ENCODE data around the gene PAPPA.

Gene PAPPA

DNA sequence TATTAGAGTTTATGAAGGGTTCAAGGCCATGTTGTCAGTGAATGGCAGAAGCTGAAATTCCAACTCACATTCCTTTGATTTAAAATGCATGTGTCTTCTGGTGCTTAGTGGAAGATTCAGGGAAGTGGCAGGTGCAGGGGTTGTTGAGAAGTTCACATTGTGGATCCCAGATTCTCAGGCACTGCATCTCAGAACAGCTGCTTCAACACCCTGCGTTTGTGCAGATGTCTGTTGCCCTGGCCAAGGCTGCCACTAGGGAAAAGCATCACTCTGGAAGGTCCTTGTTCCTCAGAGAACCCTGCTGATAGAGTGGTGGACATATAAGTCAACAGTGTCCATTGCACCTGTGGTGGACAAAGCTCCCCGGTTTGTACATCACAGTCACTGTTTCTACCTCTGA lies 162.7 kb downstream of the PAPPA start:
- no peak for DNase-seq (ENCODE audit: low spot score)

DNA sequence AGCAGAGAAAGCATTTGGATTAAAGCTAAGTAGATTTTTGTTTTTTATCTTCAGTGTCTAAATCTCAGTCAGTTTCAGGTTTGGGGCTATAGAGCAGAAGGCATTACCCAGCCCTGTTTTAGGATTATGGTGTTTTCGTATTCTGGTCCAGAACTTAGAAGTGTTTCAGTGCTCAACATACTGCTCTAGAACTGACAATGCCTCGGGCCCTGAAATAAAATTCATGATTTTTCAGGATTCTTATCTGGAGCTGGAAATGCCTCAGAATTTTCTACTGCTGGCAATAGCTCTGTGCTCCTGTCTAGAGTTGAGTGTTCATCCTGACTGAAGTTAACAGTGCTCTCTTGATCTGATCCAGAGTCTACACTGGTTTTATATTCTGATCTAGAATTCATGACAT lies 163.9 kb downstream of the PAPPA start:
- DNase-seq (ENCODE audit: low spot score) = no peak

DNA sequence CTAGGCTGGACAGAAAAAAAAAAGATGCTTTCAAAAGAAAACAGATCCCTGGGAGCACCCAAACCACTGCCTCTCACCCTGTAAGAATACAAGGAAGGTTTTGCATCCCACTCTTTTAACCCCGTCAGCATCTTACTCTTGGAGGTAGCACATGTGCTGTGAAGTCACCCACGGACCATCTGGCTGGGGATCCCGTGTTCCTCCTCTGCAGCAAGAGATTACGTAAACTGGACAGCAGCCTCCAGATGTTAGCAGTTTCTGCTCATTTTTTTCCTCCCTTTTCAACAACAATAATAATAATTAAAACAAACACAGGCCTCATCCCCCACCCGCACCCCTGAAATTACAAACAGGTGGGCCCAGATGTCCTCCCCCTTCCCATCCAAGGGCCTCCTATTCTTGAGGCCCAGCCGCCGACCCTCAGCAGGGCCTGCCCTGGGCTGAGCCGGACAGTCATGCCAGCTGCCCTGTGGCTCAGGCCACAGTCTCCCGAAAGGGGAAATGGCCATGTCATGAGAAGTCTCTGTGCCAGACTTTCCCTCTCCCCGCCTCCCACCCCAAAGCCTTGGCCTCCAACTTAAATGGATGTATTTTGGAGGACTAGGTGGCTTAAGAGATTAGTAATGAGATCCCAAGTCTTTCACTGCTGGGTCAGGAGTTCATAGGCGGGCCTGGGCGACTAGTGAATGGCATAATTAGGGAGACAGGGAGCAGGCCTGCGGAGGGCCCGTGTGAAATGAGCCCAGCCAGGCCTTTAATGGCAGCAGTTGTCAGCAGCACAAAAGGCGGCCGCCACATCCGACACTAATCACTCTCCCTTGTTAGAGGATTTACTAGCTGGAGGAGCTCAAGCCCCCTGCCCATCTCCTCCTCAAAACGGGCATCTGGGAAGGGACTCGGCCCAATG lies 165.1 kb downstream of the PAPPA start:
- no peak for DNase-seq (ENCODE audit: low spot score)

DNA sequence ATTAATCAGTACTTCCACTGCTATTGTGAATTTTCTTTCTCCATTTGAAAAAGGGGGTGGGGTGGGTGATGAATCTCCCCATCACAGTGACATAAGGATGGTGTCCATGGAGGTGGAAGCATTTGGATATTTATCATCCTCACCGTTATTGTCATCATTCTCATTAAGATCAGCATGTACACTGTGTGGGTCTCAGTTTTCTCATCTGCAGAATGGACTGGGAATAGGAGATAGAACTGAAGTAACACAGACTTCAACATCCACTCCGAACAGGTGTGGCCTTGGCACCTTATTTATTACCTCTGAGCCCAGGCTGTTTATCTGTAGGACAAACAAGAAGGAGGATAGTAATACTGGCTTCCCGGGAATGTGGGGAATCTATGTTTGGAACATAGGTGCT lies 165.9 kb downstream of the PAPPA start:
- no peak for DNase-seq (ENCODE audit: low spot score)

DNA sequence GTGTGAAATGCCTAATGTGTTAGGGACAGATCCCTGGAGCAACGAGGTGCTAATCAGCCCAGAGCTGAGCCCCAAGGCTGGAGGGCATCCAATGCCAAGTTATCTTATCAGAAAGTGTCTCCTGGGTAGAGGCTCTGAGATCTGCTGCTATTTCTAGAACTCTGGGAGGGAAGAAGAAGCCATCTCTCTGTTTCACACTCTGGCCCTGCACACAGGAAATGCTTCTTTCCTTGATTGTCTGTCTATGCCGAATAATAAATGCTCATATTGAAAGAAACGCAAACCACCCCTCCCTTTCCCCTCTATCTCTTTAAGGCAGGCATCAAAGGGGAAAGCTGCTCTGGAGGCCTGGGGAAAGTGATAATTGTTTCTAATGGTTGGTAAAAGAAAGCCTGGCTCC lies 166.7 kb downstream of the PAPPA start:
- no peak for DNase-seq (ENCODE audit: low spot score)

DNA sequence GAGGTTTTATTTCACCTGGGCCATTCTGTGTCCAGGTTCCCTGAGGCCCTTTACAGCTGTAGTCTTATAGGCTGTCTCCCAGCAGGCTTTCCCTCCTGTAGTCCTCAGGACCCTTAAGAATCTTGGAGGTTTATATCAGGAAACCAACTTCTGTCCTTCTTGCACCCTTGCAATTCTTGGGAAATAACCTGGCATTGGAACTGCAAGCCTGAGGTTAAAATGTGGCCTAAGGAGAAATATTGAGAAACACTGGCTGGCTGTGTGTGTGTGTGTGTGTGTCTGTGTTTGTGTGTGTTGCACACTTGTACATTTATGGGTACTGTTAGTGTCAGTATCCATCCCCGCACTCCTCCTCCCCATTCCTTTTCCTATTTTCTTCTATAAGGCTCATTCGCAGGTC lies 168.9 kb downstream of the PAPPA start:
- DNase-seq (ENCODE audit: low spot score) = no peak

DNA sequence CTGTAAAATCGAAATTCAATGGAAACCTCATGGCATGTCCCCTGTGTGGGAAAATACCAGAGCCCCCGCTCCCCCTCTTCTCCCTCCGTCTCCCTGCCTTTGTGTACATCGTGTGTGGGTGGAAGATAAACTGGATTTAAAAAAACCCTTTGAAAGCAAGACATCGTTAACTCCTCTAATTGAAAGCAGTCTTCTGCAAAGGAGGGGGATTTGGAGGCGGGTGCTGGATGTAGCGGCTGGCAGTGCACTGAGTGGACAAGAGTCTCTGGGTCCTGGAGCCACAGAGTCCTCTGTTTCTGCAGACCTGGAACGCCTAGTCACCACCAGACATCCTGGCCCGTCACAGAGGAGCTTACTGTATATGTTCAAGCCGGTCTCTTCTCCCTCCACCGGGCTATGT lies 169.4 kb downstream of the PAPPA start:
- no peak for DNase-seq (ENCODE audit: low spot score)

DNA sequence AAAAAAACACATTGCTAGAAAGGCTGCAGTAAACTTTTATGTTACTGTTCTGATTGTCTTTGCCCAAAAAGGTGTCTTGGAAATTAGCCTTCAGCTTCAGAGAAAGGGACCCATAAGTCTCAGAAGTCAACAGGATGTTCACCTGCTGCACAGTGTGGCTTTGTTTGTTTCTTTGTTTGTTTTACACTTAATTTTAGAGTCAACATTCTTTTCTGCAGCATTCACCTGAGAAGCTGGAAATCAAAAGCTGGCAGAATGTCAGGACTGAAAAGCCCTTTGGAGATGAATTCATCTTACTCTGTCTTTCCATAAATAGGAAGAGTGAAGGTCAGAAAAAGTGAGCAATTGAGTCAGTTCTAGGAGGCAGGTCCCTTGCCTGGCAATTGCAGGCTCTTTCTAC lies 170.0 kb downstream of the PAPPA start:
- DNase-seq (ENCODE audit: low spot score) = no peak

DNA sequence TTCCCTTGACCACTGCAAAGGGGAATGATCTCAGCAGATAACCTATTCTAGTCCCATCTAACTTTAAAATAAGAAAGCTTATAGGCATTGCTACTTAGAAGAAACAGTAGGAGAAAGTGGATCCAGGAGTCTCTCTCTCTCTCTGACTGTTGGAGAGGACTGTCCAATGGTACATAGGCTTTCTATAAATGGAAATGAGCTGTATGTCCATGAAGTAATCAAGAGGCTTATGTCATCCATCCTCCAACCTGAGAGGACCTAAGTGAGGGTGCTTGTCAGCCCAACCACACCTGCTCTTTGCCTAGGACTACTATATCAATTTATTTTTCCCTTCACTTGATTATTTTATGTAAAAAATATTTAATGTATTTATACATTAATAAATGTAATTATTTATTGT lies 172.3 kb downstream of the PAPPA start:
- DNase-seq (ENCODE audit: low spot score) = no peak

DNA sequence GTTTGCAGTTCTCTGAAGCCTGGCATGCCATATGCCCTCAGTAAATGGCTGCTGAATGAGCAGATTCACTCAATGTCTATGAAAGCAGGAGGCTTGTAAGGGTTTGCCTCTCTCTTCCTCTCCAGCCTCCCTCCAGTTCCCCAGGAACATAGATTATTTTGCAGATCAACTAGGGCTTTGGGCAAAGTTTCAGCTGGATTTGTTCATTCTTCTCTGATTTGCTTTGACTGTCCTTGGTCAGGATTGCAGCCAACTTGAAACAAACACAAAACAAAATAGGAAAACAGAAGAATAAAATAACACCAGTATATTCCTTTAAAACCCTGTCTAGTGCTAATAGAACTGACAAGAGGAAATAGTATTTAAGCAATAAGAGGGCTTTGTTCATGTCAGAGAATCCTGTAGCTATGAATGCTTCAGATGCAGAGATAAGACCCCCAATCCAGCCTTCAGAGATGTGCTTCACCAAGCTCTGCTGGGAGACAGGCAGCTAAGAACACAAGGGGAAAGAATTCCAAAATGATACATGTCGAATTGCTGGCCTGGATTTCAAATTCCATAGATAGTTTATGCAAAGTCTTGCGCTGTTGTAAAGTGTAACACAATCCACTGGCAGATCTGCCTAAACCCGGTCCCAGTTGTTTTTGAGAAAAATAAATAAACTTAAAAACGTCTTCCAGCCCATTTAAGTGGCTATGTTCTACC lies 174.3 kb downstream of the PAPPA start:
- DNase-seq (ENCODE audit: low spot score) = no peak

DNA sequence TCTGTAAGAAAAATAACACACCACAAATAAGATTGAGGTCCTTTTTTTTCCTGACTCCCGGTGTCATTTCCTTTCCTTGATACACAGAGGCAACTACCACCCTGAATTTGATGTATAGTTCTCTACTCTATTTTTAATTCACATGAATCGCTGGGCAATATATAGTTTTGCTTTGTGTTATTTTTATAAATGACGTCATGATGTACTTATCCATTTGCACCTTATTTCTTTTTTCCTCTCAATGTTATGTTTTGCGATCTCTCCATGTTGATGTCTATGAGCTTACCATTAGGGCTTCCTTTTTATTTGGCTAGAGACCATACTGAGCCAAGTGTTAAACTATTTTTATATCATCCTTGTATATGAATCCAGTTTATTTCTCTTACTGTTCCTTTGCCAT lies 175.9 kb downstream of the PAPPA start:
- no peak for DNase-seq (ENCODE audit: low spot score)

DNA sequence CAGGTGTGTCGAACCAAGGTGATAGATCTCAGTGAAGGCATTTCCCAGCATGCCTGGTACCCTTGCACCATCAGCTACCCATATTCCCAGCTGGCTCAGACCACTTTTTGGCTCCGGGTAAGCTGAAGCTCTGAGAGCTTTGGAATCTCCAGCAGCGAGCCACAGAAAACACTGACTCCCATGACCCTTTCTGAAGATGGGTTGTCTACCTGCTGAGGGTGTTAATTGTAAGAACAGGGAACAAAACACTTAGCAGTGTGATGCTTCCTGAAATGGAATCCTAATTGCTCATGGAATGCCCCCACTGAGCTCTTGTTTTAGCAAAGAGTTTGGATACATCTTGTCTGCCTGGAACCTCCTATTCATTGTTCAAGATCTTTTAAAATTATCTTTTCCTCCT lies 177.7 kb downstream of the PAPPA start:
- no peak for DNase-seq (ENCODE audit: low spot score)

DNA sequence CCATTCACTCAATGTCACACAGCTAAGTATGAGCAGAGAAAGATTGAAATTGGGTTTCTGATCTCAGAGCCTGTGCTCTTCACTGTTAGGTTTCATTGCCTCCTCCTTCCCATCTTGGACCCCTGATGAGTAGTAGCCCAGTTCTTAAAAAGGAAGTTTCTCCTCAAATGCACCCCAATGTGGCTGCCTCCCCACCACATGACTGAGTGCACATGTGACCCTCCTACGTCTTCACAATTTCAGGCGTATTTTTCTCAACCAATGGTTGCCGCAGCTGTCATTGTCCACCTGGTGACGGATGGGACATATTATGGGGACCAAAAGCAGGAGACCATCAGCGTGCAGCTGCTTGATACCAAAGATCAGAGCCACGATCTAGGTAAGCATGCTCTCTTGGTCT lies 178.5 kb downstream of the PAPPA start:
- DNase-seq (ENCODE audit: low spot score) = no peak

DNA sequence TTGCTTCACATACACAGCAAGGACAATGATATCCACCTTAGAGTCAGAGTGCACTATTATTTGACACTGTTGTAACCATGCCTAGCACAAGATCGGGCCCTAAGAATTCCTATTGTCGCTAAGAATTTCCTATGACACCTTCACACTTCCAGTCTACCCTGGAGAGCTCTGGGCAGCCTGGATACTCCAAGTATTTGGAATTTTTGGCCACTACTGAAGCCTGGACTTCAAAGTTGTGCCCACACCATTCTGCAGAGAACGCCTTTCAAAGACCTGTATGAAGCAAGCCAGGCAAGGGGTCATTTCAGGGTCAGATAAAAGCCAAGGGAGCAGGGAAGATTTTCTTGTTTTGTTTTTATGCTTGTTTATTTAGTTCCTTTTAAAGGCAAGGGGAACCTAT lies 179.7 kb downstream of the PAPPA start:
- no peak for DNase-seq (ENCODE audit: low spot score)

DNA sequence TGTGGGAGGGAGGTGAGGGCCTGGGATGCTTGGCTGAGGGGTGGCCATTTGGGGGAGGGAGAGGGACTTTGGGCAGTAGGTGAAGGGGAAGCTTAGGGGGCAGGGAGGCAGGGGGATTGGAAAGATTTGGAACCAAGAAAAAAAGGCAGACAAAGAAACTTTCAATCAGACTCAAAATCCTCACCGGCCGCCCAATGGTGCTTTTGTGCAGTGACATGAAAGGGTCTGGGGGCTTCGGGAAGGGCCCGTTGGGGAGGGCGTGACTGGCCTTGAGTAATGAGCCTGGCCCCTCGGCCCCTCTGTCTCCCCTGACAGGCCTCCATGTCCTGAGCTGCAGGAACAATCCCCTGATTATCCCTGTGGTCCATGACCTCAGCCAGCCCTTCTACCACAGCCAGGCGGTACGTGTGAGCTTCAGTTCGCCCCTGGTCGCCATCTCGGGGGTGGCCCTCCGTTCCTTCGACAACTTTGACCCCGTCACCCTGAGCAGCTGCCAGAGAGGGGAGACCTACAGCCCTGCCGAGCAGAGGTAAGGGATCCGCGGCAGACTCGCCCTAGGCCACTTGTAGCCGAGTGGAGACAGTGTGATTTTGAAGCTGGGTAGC lies 181.1 kb downstream of the PAPPA start:
- DNase-seq (ENCODE audit: low spot score) = no peak

DNA sequence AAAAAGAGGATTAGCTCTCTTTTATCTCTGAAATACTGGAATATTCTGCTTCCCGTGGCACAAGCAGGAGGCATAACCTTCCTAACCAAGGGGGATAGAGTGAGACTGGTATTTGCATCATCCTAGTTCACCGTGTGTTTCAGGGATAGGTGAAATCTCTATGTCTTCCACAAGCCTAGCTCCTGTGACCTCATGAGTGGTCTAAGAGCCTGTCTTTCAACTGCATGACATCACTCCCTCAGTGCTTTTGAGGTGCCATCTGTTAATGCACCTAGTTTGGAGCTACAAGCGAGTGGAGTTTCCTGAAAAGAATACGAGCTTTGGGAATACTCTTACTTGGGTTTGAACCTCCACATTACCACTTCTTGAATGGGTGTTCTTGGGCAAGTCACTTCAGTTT lies 181.8 kb downstream of the PAPPA start:
- no peak for DNase-seq (ENCODE audit: low spot score)

DNA sequence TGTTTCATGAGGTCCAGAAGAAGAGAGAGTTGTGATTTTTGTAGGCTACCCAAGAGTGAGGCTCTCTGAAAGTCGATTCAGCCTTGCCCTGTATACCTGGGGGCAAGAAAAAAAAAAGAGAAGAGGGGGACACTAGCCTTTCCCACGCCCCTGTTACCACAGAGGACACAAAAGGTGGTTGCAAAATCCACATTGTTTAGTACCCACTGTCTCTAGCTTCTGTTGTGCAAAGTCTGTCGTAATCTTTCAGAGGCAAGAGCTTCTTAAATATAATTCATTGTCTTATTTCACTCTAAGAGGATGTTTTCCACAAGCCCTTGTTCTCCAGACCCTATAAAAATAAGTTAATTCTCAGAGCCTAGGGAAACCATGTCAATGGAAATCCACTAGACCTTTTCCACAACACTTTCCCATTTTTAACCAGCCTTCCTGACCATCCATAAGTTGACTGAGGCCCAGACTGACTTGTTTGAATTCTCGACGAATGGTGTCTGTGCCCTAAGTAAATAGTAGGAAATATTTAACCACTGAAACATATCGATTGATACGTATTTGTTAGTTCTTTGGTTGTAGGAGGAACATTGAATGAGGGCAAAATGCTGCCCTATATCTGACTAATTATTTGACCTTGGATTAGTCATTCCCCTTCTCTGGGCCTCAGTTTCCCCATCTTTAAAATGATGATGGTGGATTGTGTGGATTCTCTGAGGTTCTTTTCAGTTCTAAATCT lies 182.7 kb downstream of the PAPPA start:
- no peak for DNase-seq (ENCODE audit: low spot score)

DNA sequence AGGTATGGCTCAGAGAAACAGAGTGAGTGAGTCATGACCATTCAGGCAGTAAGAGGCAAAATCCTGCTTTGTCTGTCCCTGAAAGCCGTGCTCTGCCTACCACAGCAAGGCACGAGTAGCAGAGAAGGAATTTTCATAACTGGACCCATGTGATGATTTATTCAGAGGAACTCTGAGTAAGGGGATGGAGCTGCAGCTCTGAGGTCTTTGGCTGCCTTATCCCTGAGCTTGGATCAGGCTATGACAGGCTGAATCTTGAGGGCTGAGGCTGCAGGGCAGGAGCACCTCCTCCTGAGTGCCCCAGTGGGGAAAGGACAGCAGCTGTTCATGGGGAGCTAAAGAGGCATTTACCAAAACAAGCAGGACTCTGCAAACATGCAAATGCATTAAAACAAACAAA lies 183.4 kb downstream of the PAPPA start:
- DNase-seq (ENCODE audit: low spot score) = no peak

DNA sequence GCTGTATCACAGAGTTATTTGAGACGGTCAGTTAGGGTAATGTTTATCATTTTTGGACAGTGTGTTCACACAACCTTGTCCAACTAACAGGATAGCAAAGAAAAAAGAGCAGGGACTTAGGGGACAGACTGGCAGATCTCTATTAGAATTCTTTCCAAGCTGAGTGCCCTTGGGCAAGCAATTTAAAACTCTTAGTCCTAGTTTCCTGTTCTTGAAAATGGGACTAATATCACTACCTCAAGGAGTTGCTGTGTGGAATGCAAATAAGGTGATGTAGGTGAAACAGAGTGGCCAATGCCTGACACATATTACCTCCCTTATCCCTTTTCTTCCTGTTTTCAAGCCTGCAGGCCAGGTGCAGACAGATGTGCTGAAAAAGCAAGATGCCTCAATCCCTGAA lies 186.7 kb downstream of the PAPPA start:
- DNase-seq (ENCODE audit: low spot score) = no peak

DNA sequence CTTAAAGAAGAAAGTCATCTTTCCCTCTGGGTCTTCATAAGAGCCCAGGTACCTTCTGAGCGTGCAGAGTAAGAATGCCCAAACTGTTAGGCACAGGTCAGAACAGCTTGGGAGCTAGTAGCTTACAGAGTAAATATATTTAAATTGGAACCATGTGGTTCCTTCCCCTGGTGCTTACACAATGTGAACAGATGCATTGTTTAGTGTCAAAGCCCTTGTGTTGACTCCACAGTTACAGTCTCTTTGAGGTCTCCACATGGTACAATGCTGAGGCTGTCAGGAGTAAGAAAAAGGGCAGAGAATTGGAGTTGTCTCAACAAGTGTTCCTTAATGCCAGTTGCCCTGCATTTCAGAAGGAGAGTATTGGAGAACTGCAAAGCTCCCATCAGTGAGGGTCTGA lies 188.5 kb downstream of the PAPPA start:
- peak; percentile 81 for DNase-seq (ENCODE audit: low spot score)

DNA sequence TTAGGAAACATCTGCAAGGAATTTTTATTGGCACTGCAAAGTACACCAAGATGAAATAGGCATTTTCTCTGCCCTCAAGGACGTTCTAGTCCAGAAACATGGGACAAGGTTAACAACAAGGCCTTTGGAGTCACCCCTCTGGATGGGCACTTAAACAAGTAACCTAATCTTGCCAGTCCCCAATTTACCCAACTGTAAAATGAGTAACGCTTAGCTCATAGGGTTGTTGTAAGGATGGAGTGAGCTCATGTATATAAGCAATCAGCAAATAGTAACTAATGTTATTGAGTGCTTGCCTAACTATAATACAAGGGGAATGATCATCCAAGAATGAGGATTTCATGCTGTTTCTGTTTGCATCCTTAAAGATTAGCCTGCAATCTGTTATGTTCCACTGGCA lies 189.3 kb downstream of the PAPPA start:
- no peak for DNase-seq (ENCODE audit: low spot score)

DNA sequence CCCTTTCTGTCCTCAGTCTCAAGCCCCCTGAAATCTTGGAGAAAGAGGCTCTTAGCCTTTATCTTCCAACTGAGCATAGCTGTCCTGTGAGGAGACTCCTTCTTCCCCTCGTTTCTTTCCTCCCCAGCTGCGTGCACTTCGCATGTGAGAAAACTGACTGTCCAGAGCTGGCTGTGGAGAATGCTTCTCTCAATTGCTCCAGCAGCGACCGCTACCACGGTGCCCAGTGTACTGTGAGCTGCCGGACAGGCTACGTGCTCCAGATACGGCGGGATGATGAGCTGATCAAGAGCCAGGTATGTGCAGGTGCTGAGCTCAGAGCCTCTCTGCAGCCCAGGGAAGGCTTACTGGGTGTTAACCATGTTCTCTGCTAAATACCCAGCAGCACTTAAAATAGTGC lies 190.8 kb downstream of the PAPPA start:
- no peak for DNase-seq (ENCODE audit: low spot score)

DNA sequence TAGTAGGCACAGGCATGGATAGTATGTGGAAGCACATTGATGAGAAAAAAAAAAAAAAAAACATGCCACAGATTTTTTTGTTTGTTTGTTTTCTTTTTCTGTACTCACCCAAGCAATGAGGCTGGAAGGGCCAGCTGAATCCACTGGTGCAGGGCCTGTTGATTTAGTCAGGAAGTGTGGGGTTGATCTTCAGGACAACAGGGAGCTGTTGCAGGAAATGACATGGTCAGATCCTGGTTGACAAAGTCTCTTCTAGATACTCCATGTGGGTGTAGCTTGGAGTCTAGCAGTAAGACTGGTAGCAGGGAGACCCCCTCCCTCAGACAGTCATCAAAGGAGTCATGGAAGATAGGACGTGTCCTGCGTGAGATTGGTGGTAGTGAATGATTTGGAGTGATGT lies 191.8 kb downstream of the PAPPA start:
- DNase-seq (ENCODE audit: low spot score) = no peak
